ENCODE data around the gene GAREM1.
A peak's percentile ranks its signal among the peaks of the same experiment; 100 is the strongest.

The GAREM1 gene

GRCh38 chr18:32290810-32291209 is 179.9 kb downstream of the GAREM1 start:
- DNase-seq (ENCODE audit: low spot score): no peak

- DNase-seq (ENCODE audit: low spot score): peak; percentile 61
Measured at GRCh38 chr18:32289483-32290075, 181.1 kb downstream of the GAREM1 start.

- DNase-seq (ENCODE audit: low spot score): no peak
Measured at GRCh38 chr18:32287873-32288272, 182.8 kb downstream of the GAREM1 start.

GRCh38 chr18:32287249-32287648 is 183.4 kb downstream of the GAREM1 start:
- no peak for DNase-seq (ENCODE audit: low spot score)

- no peak for DNase-seq (ENCODE audit: low spot score)
Measured at GRCh38 chr18:32286749-32287148, 183.9 kb downstream of the GAREM1 start.

GRCh38 chr18:32284284-32284683 is 186.4 kb downstream of the GAREM1 start:
- no peak for DNase-seq (ENCODE audit: low spot score)

- no peak for DNase-seq (ENCODE audit: low spot score)
Measured at GRCh38 chr18:32280911-32281310, 189.8 kb downstream of the GAREM1 start.

- no peak for DNase-seq (ENCODE audit: low spot score)
Measured at GRCh38 chr18:32280188-32280783, 190.4 kb downstream of the GAREM1 start.

GRCh38 chr18:32278177-32278799 is 192.4 kb downstream of the GAREM1 start:
- no peak for DNase-seq (ENCODE audit: low spot score)

- DNase-seq (ENCODE audit: low spot score): no peak
Measured at GRCh38 chr18:32277549-32277948, 193.1 kb downstream of the GAREM1 start.

GRCh38 chr18:32276906-32277305 is 193.8 kb downstream of the GAREM1 start:
- DNase-seq (ENCODE audit: low spot score): no peak

GRCh38 chr18:32276256-32276655 is 194.4 kb downstream of the GAREM1 start:
- no peak for DNase-seq (ENCODE audit: low spot score)

- no peak for DNase-seq (ENCODE audit: low spot score)
Measured at GRCh38 chr18:32275221-32275620, 195.5 kb downstream of the GAREM1 start.

GRCh38 chr18:32274307-32274706 is 196.4 kb downstream of the GAREM1 start:
- no peak for DNase-seq (ENCODE audit: low spot score)

- peak; percentile 59 for DNase-seq (ENCODE audit: low spot score)
Measured at GRCh38 chr18:32271672-32272208, 198.9 kb downstream of the GAREM1 start.

- no peak for DNase-seq (ENCODE audit: low spot score)
Measured at GRCh38 chr18:32270341-32270740, 200.3 kb downstream of the GAREM1 start.

GRCh38 chr18:32267463-32267862 is 203.2 kb downstream of the GAREM1 start:
- DNase-seq (ENCODE audit: low spot score): no peak

GRCh38 chr18:32264401-32264800 is 206.3 kb downstream of the GAREM1 start:
- no peak for DNase-seq (ENCODE audit: low spot score)

- no peak for DNase-seq (ENCODE audit: low spot score)
Measured at GRCh38 chr18:32262092-32262491, 208.6 kb downstream of the GAREM1 start.

- no peak for DNase-seq (ENCODE audit: low spot score)
Measured at GRCh38 chr18:32261003-32261402, 209.7 kb downstream of the GAREM1 start.

- DNase-seq (ENCODE audit: low spot score): peak; percentile 27
Measured at GRCh38 chr18:32259553-32259952, 211.1 kb downstream of the GAREM1 start.

- no peak for DNase-seq (ENCODE audit: low spot score)
Measured at GRCh38 chr18:32258558-32259204, 212.0 kb downstream of the GAREM1 start.

- no peak for DNase-seq (ENCODE audit: low spot score)
Measured at GRCh38 chr18:32258148-32258547, 212.5 kb downstream of the GAREM1 start.
